Esophagus squamous epithelium (tissue), 4 donors: ENCODE data around the gene KRTAP10-7.

Source experiments
- CTCF ChIP-seq, 6 experiments: fragments of 450-650 bp in 4 of 6; fragments of 200-600 bp in 2 of 6; sonication (generic) in 2 of 6; IDR thresholded peaks; one replicate each; pipeline ENCODE4 v1.5.1; 2016 to 2019; ENCODE audit warnings: antibody characterized with exemption in 6 of 6, mild to moderate bottlenecking in 4 of 6, moderate library complexity in 4 of 6
- POLR2A ChIP-seq, 4 donors: fragments of 450-650 bp; IDR thresholded peaks; one replicate each; pipeline ENCODE4 v1.6.1; 2017; ENCODE audit warnings: antibody characterized with exemption in 4 of 4, mild to moderate bottlenecking in 4 of 4, moderate library complexity in 3 of 4

DNA sequence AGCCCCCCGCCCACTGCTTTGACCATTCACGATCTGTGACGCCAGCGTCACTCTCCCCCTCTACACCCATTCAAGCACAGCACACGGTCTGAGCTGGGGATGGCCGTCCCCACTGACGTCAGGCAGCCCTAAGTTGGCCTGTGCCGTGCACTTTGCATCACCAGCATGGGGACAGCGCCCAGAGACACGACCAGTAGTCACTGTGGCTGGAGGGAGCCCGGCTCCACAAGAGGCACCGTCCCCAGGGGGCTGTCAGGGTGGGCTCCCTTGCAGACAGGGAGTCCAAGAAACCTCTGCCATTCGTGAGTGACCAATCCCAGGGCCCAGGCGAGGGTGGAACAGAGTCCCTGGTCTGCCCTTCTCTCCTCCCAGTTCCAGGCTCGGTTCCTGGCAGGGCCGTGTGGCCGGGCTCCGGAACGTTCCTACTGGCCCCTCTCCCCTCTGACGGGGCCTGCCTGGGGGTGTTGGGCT lies 13.8 kb downstream of the KRTAP10-7 start:
- TF ChIP-seq CTCF (IDR thresholded peaks at IDR 0.05) (no peak), POLR2A (IDR thresholded peaks at IDR 0.05) (no peak)
